Fibroblast of the aortic adventitia (primary cell): ENCODE data around the gene MTIF3. TPM values are rescaled to one million over a fixed set of nuclear protein-coding genes. Genes with fewer than 3 reads are reported as not detected.

Source experiments
- DNase-seq: peaks from one replicate; pipeline ENCODE4 v3.0.0-alpha.2; 2010; ENCODE audit warnings: low read depth
- H3K4me3 ChIP-seq: 2 replicates; pipeline ENCODE4 v1.5.1; 2011; ENCODE audit warnings: low read depth, mild to moderate bottlenecking, control low read depth, low read length, moderate library complexity
- CTCF ChIP-seq: IDR thresholded peaks from 2 replicates; pipeline ENCODE4 v1.5.1; 2011; ENCODE audit warnings: mild to moderate bottlenecking, low read length, control low read depth, inconsistent platforms; ENCODE audit not compliant: insufficient read depth
- total RNA-seq: library from RNA; depleted of rRNA; stranded (reverse); fragments of >200 nt; gene quantifications from 2 replicates; pipeline ENCODE4 v1.2.3, GENCODE V29; 2012; ENCODE audit warnings: low replicate concordance

The MTIF3 gene
- total RNA-seq, 1 donor, result 86.5 TPM

- no peak for TF ChIP-seq CTCF
- H3K4me3 ChIP-seq, result no peak overlapping the region
- peak; percentile 25 for DNase-seq
Observed at GRCh38 chr13:27461940-27462584, 11.7 kb upstream of the MTIF3 start.

- H3K4me3 ChIP-seq, result peak overlapping the region; percentile 23
- peak; percentile 7 for DNase-seq
Observed at GRCh38 chr13:27455331-27455855, 5.0 kb upstream of the MTIF3 start.

GRCh38 chr13:27450921-27451471, 632 bp upstream of the MTIF3 start:
- no peak for TF ChIP-seq CTCF

More at GRCh38 chr13:27455331-27455855, 5.0 kb upstream of the MTIF3 start:
- no peak for TF ChIP-seq CTCF

GRCh38 chr13:27449081-27449603, 1.2 kb downstream of the MTIF3 start:
- no peak for DNase-seq
- TF ChIP-seq CTCF, result no peak
- peak overlapping the region; percentile 97 for H3K4me3 ChIP-seq

More at GRCh38 chr13:27450921-27451471, 632 bp upstream of the MTIF3 start:
- peak; percentile 50 for DNase-seq
- peak overlapping the region; percentile 97 for H3K4me3 ChIP-seq

GRCh38 chr13:27448308-27448707, 2.1 kb downstream of the MTIF3 start:
- H3K4me3 ChIP-seq, result no peak overlapping the region
- DNase-seq, result no peak
- TF ChIP-seq CTCF, result no peak

- DNase-seq, result no peak
- no peak overlapping the region for H3K4me3 ChIP-seq
- TF ChIP-seq CTCF, result no peak
Observed at GRCh38 chr13:27446986-27447583, 3.3 kb downstream of the MTIF3 start.
